ENCODE data around the gene EBP.

DNA sequence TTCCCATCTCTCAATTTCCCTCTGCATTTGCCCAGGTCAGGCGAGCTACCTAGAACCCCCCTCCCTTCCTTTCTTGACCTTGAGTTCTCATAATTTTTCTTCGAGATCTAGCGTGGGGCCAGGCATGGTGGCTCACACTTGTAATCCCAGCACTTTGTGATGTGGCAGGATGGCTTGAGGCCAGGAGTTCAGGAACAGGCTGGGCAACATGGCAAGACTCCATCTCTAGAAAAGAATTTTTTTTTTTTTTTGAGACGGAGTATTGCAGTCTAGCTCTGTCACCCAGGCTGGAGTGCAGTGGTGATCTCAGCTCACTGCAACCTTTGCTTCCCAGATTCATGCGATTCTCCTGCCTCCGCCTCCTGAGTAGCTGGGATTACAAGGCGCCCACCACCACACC lies 17.3 kb upstream of the EBP start:
- TF ChIP-seq POLR2A (IDR thresholded peaks at IDR 0.05; ENCODE audit: low read depth) (no peak), POLR2AphosphoS5 (IDR thresholded peaks at IDR 0.05) (no peak), EP300 (IDR thresholded peaks at IDR 0.05) (no peak)
- TF ChIP-seq, protein P1, sequence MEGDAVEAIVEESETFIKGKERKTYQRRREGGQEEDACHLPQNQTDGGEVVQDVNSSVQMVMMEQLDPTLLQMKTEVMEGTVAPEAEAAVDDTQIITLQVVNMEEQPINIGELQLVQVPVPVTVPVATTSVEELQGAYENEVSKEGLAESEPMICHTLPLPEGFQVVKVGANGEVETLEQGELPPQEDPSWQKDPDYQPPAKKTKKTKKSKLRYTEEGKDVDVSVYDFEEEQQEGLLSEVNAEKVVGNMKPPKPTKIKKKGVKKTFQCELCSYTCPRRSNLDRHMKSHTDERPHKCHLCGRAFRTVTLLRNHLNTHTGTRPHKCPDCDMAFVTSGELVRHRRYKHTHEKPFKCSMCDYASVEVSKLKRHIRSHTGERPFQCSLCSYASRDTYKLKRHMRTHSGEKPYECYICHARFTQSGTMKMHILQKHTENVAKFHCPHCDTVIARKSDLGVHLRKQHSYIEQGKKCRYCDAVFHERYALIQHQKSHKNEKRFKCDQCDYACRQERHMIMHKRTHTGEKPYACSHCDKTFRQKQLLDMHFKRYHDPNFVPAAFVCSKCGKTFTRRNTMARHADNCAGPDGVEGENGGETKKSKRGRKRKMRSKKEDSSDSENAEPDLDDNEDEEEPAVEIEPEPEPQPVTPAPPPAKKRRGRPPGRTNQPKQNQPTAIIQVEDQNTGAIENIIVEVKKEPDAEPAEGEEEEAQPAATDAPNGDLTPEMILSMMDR (IDR thresholded peaks at IDR 0.05), result no peak

All from esophagus muscularis mucosa (tissue), 4 donors.